Gastrocnemius medialis (tissue), 4 donors: ENCODE data around the gene CEP112.

ENCODE experiments used
- POLR2A ChIP-seq, 2 donors: fragments of 450-650 bp; IDR thresholded peaks; one replicate each; pipeline ENCODE4 v1.6.1; 2017; ENCODE audit warnings: antibody characterized with exemption in 2 of 2, mild to moderate bottlenecking in 2 of 2, moderate library complexity in 2 of 2
- TF ChIP-seq, protein P1 (sequence below), 5 experiments: fragments of 450-650 bp in 3 of 5; fragments of 200-600 bp in 2 of 5; sonication (generic) in 2 of 5; IDR thresholded peaks in 4 of 5; conservative IDR thresholded peaks in 1 of 5; 1 replicate in 4 of 5; 2 replicates in 1 of 5; pipeline ENCODE4 v1.5.1; 2016 to 2019; ENCODE audit warnings: antibody characterized with exemption in 5 of 5, mild to moderate bottlenecking in 3 of 5, moderate library complexity in 3 of 5

- TF ChIP-seq, protein P1, sequence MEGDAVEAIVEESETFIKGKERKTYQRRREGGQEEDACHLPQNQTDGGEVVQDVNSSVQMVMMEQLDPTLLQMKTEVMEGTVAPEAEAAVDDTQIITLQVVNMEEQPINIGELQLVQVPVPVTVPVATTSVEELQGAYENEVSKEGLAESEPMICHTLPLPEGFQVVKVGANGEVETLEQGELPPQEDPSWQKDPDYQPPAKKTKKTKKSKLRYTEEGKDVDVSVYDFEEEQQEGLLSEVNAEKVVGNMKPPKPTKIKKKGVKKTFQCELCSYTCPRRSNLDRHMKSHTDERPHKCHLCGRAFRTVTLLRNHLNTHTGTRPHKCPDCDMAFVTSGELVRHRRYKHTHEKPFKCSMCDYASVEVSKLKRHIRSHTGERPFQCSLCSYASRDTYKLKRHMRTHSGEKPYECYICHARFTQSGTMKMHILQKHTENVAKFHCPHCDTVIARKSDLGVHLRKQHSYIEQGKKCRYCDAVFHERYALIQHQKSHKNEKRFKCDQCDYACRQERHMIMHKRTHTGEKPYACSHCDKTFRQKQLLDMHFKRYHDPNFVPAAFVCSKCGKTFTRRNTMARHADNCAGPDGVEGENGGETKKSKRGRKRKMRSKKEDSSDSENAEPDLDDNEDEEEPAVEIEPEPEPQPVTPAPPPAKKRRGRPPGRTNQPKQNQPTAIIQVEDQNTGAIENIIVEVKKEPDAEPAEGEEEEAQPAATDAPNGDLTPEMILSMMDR (IDR thresholded peaks at IDR 0.05 in 4 of 5, conservative IDR thresholded peaks at IDR 0.05 in 1 of 5), result no peak
- TF ChIP-seq POLR2A (IDR thresholded peaks at IDR 0.05), result no peak
These were observed 565.5 kb downstream of the CEP112 start for GRCh38 chr17:65626451-65626850.
